ENCODE data around the gene EYS. TPM values are rescaled to one million over a fixed set of nuclear protein-coding genes. Genes with fewer than 3 reads are reported as not detected.

The EYS gene
- total and polyA plus RNA-seq, 2 of the 13 experiments (the other 11 are each of a cell fraction or from before 2014, with no cell fraction given): 0.04 to 0.07 TPM

DNA sequence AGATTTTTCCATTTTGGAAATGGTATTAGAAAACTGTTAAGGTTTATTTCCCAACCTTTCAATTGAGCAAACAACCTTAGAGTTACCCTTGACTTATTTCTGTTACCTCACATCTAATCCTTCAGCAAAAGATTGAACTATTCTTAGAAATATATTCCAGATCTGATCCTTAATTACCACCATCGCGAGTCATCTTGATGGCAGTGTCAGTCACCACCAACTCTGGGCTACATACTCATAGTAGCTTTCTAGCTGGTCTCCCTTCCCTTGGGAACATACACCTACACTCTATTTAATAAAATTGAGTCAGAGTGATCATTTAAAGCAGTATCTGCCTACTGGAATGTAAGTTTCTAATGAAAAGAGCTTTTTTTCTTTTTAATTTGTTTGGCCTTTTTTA lies 308.2 kb downstream of the EYS start (continued):
- TF ChIP-seq, protein P1, sequence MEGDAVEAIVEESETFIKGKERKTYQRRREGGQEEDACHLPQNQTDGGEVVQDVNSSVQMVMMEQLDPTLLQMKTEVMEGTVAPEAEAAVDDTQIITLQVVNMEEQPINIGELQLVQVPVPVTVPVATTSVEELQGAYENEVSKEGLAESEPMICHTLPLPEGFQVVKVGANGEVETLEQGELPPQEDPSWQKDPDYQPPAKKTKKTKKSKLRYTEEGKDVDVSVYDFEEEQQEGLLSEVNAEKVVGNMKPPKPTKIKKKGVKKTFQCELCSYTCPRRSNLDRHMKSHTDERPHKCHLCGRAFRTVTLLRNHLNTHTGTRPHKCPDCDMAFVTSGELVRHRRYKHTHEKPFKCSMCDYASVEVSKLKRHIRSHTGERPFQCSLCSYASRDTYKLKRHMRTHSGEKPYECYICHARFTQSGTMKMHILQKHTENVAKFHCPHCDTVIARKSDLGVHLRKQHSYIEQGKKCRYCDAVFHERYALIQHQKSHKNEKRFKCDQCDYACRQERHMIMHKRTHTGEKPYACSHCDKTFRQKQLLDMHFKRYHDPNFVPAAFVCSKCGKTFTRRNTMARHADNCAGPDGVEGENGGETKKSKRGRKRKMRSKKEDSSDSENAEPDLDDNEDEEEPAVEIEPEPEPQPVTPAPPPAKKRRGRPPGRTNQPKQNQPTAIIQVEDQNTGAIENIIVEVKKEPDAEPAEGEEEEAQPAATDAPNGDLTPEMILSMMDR (CRISPR knock-in tag; IDR thresholded peaks at IDR 0.05): no peak
- TF ChIP-seq ZNF607 (CRISPR knock-in tag; IDR thresholded peaks at IDR 0.05; ENCODE audit: borderline replicate concordance): no peak
- TF ChIP-seq PHF8 (CRISPR knock-in tag; IDR thresholded peaks at IDR 0.05): no peak
- no peak for TF ChIP-seq SPEN (CRISPR knock-in tag; IDR thresholded peaks at IDR 0.05; ENCODE audit: low read depth)
- TF ChIP-seq, protein P2, sequence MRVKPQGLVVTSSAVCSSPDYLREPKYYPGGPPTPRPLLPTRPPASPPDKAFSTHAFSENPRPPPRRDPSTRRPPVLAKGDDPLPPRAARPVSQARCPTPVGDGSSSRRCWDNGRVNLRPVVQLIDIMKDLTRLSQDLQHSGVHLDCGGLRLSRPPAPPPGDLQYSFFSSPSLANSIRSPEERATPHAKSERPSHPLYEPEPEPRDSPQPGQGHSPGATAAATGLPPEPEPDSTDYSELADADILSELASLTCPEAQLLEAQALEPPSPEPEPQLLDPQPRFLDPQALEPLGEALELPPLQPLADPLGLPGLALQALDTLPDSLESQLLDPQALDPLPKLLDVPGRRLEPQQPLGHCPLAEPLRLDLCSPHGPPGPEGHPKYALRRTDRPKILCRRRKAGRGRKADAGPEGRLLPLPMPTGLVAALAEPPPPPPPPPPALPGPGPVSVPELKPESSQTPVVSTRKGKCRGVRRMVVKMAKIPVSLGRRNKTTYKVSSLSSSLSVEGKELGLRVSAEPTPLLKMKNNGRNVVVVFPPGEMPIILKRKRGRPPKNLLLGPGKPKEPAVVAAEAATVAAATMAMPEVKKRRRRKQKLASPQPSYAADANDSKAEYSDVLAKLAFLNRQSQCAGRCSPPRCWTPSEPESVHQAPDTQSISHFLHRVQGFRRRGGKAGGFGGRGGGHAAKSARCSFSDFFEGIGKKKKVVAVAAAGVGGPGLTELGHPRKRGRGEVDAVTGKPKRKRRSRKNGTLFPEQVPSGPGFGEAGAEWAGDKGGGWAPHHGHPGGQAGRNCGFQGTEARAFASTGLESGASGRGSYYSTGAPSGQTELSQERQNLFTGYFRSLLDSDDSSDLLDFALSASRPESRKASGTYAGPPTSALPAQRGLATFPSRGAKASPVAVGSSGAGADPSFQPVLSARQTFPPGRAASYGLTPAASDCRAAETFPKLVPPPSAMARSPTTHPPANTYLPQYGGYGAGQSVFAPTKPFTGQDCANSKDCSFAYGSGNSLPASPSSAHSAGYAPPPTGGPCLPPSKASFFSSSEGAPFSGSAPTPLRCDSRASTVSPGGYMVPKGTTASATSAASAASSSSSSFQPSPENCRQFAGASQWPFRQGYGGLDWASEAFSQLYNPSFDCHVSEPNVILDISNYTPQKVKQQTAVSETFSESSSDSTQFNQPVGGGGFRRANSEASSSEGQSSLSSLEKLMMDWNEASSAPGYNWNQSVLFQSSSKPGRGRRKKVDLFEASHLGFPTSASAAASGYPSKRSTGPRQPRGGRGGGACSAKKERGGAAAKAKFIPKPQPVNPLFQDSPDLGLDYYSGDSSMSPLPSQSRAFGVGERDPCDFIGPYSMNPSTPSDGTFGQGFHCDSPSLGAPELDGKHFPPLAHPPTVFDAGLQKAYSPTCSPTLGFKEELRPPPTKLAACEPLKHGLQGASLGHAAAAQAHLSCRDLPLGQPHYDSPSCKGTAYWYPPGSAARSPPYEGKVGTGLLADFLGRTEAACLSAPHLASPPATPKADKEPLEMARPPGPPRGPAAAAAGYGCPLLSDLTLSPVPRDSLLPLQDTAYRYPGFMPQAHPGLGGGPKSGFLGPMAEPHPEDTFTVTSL (CRISPR knock-in tag; IDR thresholded peaks at IDR 0.05; ENCODE audit: borderline replicate concordance): no peak
- TF ChIP-seq, protein P3, sequence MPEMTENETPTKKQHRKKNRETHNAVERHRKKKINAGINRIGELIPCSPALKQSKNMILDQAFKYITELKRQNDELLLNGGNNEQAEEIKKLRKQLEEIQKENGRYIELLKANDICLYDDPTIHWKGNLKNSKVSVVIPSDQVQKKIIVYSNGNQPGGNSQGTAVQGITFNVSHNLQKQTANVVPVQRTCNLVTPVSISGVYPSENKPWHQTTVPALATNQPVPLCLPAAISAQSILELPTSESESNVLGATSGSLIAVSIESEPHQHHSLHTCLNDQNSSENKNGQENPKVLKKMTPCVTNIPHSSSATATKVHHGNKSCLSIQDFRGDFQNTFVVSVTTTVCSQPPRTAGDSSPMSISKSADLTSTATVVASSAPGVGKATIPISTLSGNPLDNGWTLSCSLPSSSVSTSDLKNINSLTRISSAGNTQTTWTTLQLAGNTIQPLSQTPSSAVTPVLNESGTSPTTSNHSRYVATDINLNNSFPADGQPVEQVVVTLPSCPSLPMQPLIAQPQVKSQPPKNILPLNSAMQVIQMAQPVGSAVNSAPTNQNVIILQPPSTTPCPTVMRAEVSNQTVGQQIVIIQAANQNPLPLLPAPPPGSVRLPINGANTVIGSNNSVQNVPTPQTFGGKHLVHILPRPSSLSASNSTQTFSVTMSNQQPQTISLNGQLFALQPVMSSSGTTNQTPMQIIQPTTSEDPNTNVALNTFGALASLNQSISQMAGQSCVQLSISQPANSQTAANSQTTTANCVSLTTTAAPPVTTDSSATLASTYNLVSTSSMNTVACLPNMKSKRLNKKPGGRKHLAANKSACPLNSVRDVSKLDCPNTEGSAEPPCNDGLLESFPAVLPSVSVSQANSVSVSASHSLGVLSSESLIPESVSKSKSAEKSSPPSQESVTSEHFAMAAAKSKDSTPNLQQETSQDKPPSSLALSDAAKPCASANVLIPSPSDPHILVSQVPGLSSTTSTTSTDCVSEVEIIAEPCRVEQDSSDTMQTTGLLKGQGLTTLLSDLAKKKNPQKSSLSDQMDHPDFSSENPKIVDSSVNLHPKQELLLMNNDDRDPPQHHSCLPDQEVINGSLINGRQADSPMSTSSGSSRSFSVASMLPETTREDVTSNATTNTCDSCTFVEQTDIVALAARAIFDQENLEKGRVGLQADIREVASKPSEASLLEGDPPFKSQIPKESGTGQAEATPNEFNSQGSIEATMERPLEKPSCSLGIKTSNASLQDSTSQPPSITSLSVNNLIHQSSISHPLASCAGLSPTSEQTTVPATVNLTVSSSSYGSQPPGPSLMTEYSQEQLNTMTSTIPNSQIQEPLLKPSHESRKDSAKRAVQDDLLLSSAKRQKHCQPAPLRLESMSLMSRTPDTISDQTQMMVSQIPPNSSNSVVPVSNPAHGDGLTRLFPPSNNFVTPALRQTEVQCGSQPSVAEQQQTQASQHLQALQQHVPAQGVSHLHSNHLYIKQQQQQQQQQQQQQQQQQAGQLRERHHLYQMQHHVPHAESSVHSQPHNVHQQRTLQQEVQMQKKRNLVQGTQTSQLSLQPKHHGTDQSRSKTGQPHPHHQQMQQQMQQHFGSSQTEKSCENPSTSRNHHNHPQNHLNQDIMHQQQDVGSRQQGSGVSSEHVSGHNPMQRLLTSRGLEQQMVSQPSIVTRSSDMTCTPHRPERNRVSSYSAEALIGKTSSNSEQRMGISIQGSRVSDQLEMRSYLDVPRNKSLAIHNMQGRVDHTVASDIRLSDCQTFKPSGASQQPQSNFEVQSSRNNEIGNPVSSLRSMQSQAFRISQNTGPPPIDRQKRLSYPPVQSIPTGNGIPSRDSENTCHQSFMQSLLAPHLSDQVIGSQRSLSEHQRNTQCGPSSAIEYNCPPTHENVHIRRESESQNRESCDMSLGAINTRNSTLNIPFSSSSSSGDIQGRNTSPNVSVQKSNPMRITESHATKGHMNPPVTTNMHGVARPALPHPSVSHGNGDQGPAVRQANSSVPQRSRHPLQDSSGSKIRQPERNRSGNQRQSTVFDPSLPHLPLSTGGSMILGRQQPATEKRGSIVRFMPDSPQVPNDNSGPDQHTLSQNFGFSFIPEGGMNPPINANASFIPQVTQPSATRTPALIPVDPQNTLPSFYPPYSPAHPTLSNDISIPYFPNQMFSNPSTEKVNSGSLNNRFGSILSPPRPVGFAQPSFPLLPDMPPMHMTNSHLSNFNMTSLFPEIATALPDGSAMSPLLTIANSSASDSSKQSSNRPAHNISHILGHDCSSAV (CRISPR knock-in tag; IDR thresholded peaks at IDR 0.05; ENCODE audit: borderline replicate concordance): no peak
- no peak for TF ChIP-seq DPF2 (CRISPR knock-in tag; IDR thresholded peaks at IDR 0.05; ENCODE audit: borderline replicate concordance, low read depth)
- TF ChIP-seq NFKB2 (CRISPR knock-in tag; IDR thresholded peaks at IDR 0.05; ENCODE audit: borderline replicate concordance): no peak
- TF ChIP-seq, protein P4, sequence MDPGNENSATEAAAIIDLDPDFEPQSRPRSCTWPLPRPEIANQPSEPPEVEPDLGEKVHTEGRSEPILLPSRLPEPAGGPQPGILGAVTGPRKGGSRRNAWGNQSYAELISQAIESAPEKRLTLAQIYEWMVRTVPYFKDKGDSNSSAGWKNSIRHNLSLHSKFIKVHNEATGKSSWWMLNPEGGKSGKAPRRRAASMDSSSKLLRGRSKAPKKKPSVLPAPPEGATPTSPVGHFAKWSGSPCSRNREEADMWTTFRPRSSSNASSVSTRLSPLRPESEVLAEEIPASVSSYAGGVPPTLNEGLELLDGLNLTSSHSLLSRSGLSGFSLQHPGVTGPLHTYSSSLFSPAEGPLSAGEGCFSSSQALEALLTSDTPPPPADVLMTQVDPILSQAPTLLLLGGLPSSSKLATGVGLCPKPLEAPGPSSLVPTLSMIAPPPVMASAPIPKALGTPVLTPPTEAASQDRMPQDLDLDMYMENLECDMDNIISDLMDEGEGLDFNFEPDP (CRISPR knock-in tag; conservative IDR thresholded peaks at IDR 0.05): no peak
- no peak for TF ChIP-seq PHB2 (IDR thresholded peaks at IDR 0.05; ENCODE audit: partially characterized antibody)
- TF ChIP-seq, protein P5, sequence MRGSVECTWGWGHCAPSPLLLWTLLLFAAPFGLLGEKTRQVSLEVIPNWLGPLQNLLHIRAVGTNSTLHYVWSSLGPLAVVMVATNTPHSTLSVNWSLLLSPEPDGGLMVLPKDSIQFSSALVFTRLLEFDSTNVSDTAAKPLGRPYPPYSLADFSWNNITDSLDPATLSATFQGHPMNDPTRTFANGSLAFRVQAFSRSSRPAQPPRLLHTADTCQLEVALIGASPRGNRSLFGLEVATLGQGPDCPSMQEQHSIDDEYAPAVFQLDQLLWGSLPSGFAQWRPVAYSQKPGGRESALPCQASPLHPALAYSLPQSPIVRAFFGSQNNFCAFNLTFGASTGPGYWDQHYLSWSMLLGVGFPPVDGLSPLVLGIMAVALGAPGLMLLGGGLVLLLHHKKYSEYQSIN (CRISPR knock-in tag; IDR thresholded peaks at IDR 0.05; ENCODE audit: borderline replicate concordance): no peak

Measured in HepG2 (cell line).